Spinal cord (tissue), 10 donors: ENCODE results near the gene PCSK5. TPM values are rescaled to one million over a fixed set of nuclear protein-coding genes. Genes with fewer than 3 reads are reported as not detected.
A peak's percentile ranks its signal among the peaks of the same experiment; 100 is the strongest.

ENCODE experiments used
- DNase-seq, 6 donors: peaks; one replicate each; pipeline versions ENCODE4 v3.0.0 to v3.0.0-alpha.2; 2013 to 2015; ENCODE audit warnings: low spot score in 6 of 6, low read depth in 4 of 6
- H3K27ac ChIP-seq: one replicate; pipeline ENCODE4 v1.5.1; 2013; ENCODE audit warnings: low read depth, low read length, control low read depth
- H3K27me3 ChIP-seq: one replicate; pipeline ENCODE4 v1.6.1; 2013; ENCODE audit warnings: low read length; ENCODE audit not compliant: control insufficient read depth, insufficient read depth
- H3K36me3 ChIP-seq: one replicate; pipeline ENCODE4 v1.6.1; 2013; ENCODE audit warnings: low read length; ENCODE audit not compliant: control insufficient read depth, insufficient read depth
- H3K4me1 ChIP-seq: one replicate; pipeline ENCODE4 v1.6.1; 2013; ENCODE audit warnings: low read length; ENCODE audit not compliant: control insufficient read depth, insufficient read depth
- H3K4me3 ChIP-seq: one replicate; pipeline ENCODE4 v1.5.1; 2013; ENCODE audit warnings: low read depth, low read length, control low read depth
- H3K9me3 ChIP-seq: one replicate; pipeline ENCODE4 v1.6.1; 2013; ENCODE audit warnings: low read length; ENCODE audit not compliant: control insufficient read depth, insufficient read depth
- WGBS: methylation state at CpG from one replicate; pipeline ENCODE4 v1.1.5; 2013; ENCODE audit warnings: missing lambda C conversion rate; ENCODE audit not compliant: insufficient coverage; 5-methylcytosine and 5-hydroxymethylcytosine counted together
- polyA plus RNA-seq, 2 donors: library from polyadenylated mRNA; unstranded; fragments of 120-200 nt; gene quantifications; one replicate each; pipeline ENCODE4 v1.2.1, GENCODE V29; 2013; ENCODE audit not compliant: insufficient read length in 2 of 2
- total RNA-seq, 2 donors: library from RNA; depleted of rRNA in 1 of 2; stranded (reverse); fragments of 120-200 nt in 1 of 2; fragments of >200 nt in 1 of 2; gene quantifications; one replicate each; pipeline versions ENCODE4 v1.2.3 to v1.2.4, GENCODE V29; 2013 to 2014
- donor health status: healthy.

The PCSK5 gene
- total and polyA plus RNA-seq, 4 donors = 8.8 to 15.6 (median 12.5) TPM

- no peak overlapping the region for H3K27ac ChIP-seq
- H3K4me1 ChIP-seq = no peaks in the 10 kb centered on the region
- WGBS = no CpG with 5 or more reads among the region's 5 CpGs
- H3K27me3 ChIP-seq = no peaks in the 10 kb centered on the region
- no peaks in the 10 kb centered on the region for H3K9me3 ChIP-seq
- DNase-seq = no peak
- no peaks in the 10 kb centered on the region for H3K36me3 ChIP-seq
- no peak overlapping the region for H3K4me3 ChIP-seq
Observed at GRCh38 chr9:76143834-76144233, 253.4 kb downstream of the PCSK5 start.

GRCh38 chr9:76150013-76150412, 259.5 kb downstream of the PCSK5 start:
- Histone ChIP-seq H3K27ac (no peak overlapping the region), H3K36me3 (no peaks in the 10 kb centered on the region), H3K4me3 (no peak overlapping the region), H3K4me1 (no peaks in the 10 kb centered on the region), H3K9me3 (no peaks in the 10 kb centered on the region), H3K27me3 (no peaks in the 10 kb centered on the region)
- 50% methylated on average over 1 of the region's 6 CpGs for WGBS
- DNase-seq = no peak

GRCh38 chr9:76151267-76151666, 260.8 kb downstream of the PCSK5 start:
- WGBS = 72% methylated on average over 4 of the region's 5 CpGs
- Histone ChIP-seq H3K4me3 (no peak overlapping the region), H3K27ac (no peak overlapping the region), H3K36me3 (no peaks in the 10 kb centered on the region), H3K27me3 (no peaks in the 10 kb centered on the region), H3K4me1 (no peaks in the 10 kb centered on the region), H3K9me3 (no peaks in the 10 kb centered on the region)
- no peak for DNase-seq

GRCh38 chr9:76153339-76153738, 262.9 kb downstream of the PCSK5 start:
- no peaks in the 10 kb centered on the region for H3K27me3 ChIP-seq
- H3K4me3 ChIP-seq = no peak overlapping the region
- WGBS = 100% methylated on average over 1 of the region's 6 CpGs
- no peaks in the 10 kb centered on the region for H3K9me3 ChIP-seq
- H3K4me1 ChIP-seq = no peaks in the 10 kb centered on the region
- no peak for DNase-seq
- no peak overlapping the region for H3K27ac ChIP-seq
- H3K36me3 ChIP-seq = no peaks in the 10 kb centered on the region

GRCh38 chr9:76153902-76154629, 263.6 kb downstream of the PCSK5 start:
- DNase-seq = peak in 1 of 6 donors; percentile 13

GRCh38 chr9:76155361-76155760, 264.9 kb downstream of the PCSK5 start:
- Histone ChIP-seq H3K36me3 (no peaks in the 10 kb centered on the region), H3K4me3 (no peak overlapping the region), H3K9me3 (no peaks in the 10 kb centered on the region), H3K27ac (no peak overlapping the region), H3K27me3 (no peaks in the 10 kb centered on the region), H3K4me1 (no peaks in the 10 kb centered on the region)
- WGBS = no CpG with 5 or more reads among the region's 1 CpG
- DNase-seq = no peak

More at GRCh38 chr9:76153902-76154629, 263.6 kb downstream of the PCSK5 start:
- H3K27me3 ChIP-seq = no peaks in the 10 kb centered on the region
- H3K27ac ChIP-seq = no peak overlapping the region
- no peaks in the 10 kb centered on the region for H3K9me3 ChIP-seq
- WGBS = no CpG with 5 or more reads among the region's 8 CpGs
- no peaks in the 10 kb centered on the region for H3K36me3 ChIP-seq
- no peak overlapping the region for H3K4me3 ChIP-seq
- no peaks in the 10 kb centered on the region for H3K4me1 ChIP-seq

- 100% methylated on average over 7 of the region's 7 CpGs for WGBS
- peaks cover 9% of the 10 kb centered on the region for H3K4me1 ChIP-seq
- no peak overlapping the region for H3K4me3 ChIP-seq
- H3K27ac ChIP-seq = no peak overlapping the region
- H3K27me3 ChIP-seq = no peaks in the 10 kb centered on the region
- no peak for DNase-seq
- no peaks in the 10 kb centered on the region for H3K9me3 ChIP-seq
- peaks cover 6% of the 10 kb centered on the region for H3K36me3 ChIP-seq
Observed at GRCh38 chr9:76158713-76159112, 268.2 kb downstream of the PCSK5 start.

GRCh38 chr9:76159293-76159926, 268.9 kb downstream of the PCSK5 start:
- WGBS = 83% methylated on average over 7 of the region's 11 CpGs
- peaks cover 6% of the 10 kb centered on the region for H3K36me3 ChIP-seq
- H3K9me3 ChIP-seq = no peaks in the 10 kb centered on the region
- H3K27me3 ChIP-seq = no peaks in the 10 kb centered on the region
- H3K4me3 ChIP-seq = no peak overlapping the region
- no peak overlapping the region for H3K27ac ChIP-seq
- peaks cover 9% of the 10 kb centered on the region for H3K4me1 ChIP-seq
- no peak for DNase-seq

- DNase-seq = peak in 1 of 6 donors; percentile 30
- Histone ChIP-seq H3K4me1 (peaks cover 9% of the 10 kb centered on the region), H3K36me3 (peaks cover 6% of the 10 kb centered on the region), H3K27ac (no peak overlapping the region), H3K4me3 (no peak overlapping the region), H3K9me3 (no peaks in the 10 kb centered on the region), H3K27me3 (no peaks in the 10 kb centered on the region)
- WGBS = 53% methylated on average over 2 of the region's 5 CpGs
Observed at GRCh38 chr9:76161106-76161505, 270.6 kb downstream of the PCSK5 start.

- Histone ChIP-seq H3K27me3 (no peaks in the 10 kb centered on the region), H3K36me3 (peaks cover 6% of the 10 kb centered on the region), H3K4me1 (peaks cover 9% of the 10 kb centered on the region), H3K4me3 (no peak overlapping the region), H3K27ac (no peak overlapping the region), H3K9me3 (no peaks in the 10 kb centered on the region)
- peak in 2 of 6 donors; percentile 26 to 57 for DNase-seq
- WGBS = 80% methylated on average over 12 of the region's 13 CpGs
Observed at GRCh38 chr9:76161541-76161940, 271.1 kb downstream of the PCSK5 start.
